HG03066 (cell line): Measurements from ENCODE around the gene ZNF428.
"Not testable (repeated sequence)": the region's sequence is repeated elsewhere in the genome, so short reads cannot be mapped to it uniquely, and the experiment has no call there.

Source experiments
- ATAC-seq: cut with Tn5 transposase; IDR thresholded peaks from one replicate; pipeline ENCODE4 v1.9.1; 2021; ENCODE audit warnings: low read depth; ENCODE audit not compliant: unreplicated experiment

ZNF428 gene

DNA sequence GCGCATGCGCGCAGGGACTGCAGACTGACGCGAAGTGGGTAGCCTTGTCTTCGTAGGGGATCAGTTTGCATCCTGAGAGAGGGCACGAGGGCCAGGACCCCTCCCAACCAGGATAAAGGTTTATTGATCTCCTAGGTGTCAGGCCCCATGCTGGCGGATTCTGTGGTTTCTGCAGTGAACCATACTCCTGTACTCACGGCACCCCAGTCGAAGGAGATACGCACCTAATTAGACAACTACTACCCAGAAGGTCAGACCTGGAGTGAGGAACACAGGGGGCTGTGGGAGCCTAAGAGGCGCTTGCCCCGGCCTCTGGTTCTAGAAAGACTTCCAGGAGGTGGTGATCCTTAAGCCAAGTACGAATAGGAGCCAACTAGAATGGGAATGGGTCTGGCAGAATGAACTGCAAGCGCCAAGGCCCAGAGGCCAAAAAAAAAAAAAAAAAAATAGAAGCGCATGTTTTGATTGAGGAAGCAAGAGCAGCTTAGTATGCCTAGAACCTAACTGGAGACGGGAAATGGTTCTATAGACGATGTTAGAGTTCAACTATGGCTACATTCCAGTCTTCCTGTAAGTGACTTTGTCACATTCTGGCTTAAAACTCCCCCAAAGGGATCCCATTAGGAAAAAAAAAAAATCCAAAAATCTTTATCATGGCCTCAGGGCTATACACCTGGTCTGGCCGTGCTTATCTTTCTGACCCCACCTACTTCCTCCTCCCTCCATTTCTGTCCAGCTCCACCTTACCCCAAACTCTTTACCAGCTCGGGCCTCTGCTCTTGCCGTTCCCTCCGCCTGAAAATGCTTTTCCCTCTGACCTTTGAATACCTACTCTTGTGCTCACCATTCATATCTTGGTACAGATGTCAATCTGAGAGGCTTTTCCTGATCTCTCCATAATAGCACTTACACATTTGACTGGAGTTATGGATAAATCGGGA is 902 bp upstream of the ZNF428 start:
- no peak for ATAC-seq

DNA sequence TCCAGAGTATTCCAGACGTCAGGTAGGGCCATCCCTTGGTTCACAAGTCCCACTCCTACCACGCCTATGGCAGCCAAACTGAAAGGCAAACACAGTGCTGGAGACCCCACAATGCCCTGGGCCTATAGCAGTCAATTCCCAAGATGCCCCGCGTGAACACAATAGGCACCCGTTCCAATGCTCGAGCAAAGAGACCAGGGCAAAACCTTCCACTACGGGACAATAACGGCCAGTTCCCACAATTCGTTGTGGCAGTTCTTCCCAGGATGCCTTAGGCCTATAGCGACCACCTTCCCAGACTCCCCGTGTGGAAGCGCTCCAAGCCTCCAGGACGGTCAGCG is 538 bp downstream of the ZNF428 start:
- ATAC-seq, result peak; percentile 29

DNA sequence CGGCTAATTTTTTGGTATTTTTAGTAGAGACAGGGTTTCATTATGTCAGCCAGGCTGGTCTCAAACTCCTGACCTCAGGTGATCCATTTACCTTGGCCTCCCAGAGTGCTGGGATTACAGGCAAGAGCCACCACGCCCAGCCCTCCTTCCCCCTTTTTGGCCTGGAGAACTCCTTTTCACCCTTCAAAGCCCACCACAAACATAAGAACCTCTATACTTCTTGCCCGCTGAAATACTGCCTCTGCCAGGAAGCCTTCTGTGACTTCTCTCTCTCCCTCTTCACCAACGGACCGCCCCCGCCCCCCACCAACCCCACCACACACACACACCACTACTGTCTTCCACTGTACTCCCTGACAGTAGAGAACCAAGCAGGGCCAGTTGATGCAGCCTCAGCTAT is 2.5 kb downstream of the ZNF428 start:
- ATAC-seq, result no peak

DNA sequence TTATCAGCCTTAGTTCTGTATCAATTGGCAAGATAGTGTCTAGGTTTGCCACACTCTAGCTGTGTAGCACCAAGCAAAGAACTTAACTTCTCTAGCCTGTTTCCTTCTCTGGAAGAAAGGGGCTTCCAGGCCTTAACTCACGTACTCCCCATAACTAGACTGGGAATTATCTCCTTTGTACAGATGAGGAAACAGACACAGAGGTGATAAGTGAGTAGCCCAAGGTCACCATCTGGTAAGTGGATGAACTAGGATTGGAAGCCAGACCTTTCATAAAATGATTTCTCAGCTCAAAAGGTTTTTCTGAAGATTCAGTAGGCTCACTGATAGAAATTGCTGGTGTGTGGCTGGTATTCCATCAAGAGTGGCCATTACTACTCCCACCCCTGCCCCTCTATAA is 3.1 kb downstream of the ZNF428 start:
- no peak for ATAC-seq

DNA sequence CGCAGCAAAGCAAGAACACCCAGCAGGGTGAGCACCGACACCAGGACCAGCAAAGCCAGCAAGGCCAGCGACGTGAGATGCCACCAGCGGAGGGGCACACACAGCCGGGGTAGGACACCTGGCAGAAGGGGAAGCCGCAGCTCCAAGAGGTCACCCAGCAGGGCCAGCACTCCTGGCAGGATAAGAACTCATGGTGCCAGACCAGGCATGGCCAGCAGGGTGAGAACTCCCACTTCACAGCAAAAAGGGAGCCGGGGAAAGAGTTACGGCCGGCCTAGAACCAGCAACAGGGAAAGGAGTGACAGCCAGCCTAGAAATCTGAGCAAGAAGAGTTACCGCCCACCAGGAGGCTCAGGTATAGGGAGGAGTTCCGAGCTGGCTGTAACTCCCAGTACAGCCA is 7.1 kb downstream of the ZNF428 start:
- ATAC-seq, result no peak

DNA sequence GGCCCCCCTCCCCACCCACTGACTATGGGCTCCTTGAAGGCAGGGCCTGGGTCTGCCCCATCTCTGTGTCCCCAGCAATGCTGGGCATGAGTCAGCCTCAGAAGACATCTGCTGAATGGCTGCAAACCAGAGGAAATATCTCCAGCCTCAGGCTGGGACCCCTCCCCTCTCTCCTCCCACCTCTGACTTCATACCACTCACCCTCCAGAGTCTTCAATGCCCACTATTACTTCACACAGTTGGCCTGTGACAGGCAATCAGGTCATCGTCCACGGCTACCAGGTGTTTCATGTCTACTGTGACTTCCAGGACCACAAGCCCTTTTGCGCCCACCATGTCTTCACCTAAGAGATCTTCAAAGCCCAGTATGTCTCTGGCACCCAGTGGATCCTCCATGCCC is 7.6 kb downstream of the ZNF428 start, which contains the start of gene SRRM5:
Gene SRRM5 (plus strand): TSS at position 301 of the 400 bp plus-strand sequence. CDS start 34 bp downstream, at position 335.
- no peak for ATAC-seq

DNA sequence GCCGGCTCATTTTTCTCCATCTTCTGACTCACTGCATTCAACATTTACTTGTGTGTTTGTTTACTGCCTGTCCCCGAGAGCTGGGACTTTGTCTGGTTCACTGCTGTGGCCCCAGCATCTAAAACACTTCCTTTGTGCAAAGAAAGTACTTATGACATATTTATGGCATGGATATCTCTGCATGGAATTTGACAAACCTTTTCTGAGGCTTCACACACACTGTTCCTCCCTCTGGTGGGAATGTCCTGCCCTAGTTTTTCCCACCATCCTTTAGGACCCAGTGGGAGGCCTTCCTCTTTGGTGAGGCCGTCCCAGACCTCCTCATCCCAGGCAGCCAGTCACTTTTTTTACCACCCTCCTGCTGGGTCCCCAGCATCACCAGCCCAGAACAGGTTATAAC is 8.9 kb downstream of the ZNF428 start:
- no peak for ATAC-seq

DNA sequence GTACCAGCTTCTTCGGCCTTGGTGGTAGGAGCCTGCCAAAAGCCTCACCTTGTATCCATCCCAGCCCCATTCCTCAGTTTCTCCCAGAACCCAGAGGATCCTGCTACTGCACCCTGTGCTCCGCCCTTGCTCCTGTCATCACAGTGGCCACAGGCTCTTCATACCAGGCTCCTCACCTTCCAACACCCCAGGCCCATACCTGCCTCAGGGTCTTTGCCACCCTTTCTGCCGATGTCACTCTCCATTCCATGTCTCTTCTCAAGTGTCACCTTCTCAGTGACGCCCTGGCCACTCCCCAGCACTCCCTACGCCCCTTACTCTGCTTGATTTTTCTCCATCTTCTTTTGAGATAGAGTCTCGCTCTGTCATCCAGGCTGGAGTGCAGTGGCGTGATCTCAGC is 9.6 kb downstream of the ZNF428 start:
- ATAC-seq, result no peak

DNA sequence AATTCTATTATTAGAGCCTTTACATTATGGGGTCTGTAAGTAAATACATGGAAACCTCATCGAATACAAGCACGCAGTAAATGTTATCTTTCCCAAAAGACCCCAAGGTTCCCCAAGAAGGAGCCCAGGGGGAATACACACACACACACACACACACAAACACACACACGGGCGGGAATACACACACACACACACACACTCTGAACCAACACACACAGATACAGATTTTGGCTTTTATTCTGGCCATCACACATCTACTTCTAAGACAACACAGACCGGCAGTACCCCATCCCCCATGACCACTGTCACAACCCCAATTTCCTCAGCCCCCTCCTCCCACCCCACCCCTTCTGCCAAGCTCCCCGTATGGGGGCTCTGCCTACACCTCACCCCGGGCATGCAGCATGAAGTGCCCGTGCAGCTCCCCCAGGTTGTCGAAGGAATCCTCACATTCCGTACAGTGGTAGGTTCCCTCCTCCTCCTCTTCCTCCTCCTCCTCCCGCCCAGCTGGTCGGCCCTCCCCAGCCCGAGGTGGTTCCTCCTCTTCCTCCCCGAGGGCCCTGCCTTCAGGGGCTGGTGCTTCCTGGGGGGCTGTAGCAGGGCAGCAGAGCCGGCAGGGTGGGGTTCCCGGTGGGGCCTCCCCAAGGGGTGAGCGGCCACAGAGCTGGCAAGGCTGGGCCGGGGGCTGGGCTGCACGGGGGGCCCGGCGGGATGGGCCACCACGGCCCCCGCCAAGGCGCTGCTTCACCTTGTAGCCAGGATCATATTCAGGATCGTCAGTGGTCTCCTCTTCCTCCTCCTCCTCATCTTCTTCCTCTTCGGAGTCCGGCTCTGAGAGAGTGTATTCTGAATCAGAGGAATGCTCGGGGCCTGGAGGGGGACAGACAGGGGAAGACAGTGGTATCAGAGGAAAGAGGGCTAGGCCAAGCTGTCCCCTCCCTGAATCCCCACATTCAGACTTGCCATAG is 11.9 kb downstream of the ZNF428 start:
- no peak for ATAC-seq

DNA sequence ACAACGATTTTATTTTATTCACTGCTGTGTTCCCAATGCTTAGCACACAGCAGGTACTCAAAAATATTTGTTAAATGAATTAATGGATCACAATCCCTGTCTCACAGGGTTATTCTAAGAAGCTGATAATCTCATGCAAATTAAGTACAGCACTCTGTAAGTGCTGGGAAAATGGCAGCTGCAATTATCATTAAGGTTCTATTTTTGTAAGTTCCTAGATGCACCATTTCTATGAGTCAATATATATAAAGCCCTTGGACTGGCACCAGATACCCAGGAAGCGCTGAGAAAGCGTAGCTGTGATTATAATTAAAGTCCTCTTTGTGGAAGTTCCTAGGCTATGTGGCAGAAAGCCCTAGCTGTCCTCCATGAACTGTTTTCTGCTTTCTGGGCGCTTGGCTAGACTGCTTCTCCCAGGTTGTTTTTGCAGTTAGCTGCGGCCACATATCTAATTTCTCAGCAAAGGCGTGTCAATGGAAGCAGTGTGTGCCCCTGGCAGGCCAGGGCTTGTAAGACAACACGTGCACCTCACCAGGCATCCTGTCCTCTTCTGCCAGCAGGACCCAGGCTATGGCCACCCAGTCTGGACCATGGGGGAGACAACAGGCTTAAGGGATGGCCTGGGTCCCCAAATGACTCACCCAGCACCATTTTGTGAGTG is 12.7 kb downstream of the ZNF428 start:
- no peak for ATAC-seq

DNA sequence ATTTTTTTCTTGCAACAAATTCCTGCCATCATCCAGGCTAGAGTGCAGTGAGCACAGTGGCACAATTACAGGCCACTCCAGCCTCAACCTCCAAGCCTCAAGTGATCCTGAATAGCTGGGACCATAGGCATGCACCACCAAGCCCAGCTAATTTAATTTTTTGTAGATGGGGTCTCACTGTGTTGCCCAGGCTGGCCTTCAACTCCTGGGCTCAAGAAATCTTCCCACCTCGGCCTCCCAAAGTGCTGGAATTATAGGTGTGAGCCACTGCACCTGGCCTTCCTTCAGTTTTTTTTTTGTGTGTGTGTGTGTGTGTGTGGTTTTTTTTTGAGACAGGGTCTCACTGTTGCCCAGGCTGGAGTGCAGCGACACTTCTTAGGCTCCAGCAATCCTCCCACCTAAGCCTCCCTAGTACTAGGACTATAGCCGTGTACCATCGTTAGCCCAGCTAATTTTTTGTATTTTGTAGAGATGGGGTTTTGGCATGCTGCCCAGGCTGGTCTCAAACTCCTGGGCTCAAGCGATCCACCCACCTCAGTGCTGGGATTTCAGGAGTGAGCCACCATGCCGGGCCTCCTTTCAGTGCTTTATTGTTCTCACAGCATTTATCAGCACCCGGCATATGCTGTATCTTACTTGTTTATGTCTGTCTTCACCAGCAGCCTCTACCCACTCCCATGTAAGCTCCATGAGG is 13.4 kb downstream of the ZNF428 start:
- no peak for ATAC-seq

DNA sequence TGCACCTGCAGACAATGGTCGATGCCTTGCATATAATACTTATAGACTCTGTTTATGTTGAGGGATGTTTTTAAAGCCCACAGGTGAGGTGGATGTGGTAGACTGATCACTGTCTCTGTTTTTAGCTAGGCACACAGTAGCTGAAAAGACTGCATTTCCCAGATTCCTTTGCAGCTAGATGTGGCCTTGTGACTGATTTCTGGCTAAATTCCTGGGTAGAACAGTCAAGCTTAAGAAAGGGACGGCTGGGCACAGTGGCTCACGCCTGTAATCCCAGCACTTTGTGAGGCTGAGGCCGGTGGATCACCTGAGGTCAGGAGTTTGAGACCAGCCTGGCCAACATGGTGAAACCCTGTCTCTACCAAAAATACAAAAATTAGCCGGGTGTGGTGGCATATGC is 19.1 kb downstream of the ZNF428 start:
- not testable (repeated sequence) for ATAC-seq

DNA sequence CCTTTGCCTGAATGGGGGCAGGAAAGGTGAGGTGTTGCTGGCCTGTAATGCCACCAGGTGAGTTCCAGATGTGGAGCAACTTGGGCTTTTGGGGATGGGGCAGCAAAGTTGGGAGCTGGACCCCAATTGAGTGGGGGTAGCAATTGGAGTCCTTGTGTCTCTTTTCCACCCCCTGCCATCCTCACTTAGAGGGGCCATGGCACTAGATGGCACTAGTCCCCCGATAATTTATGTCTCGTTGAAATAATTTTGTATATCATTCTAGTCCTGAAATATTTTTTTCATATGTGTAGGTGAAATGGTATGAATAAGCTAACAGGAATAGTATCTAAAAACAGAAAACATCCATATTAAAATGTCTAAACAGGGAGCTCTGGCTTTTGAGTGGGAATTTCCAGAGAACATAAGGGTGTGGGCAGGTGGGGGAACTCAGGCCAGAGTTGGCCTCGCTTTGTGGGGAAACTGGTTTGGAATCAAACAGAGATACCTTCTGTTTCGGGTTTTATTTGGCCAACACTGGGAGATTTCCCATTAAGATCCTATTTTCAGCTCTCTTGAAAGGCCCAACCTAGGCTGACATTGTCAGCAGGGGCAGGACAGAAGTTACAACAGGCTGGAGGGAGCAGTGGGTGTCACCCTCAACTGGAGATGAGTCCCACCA is 19.7 kb downstream of the ZNF428 start:
- ATAC-seq, result no peak

DNA sequence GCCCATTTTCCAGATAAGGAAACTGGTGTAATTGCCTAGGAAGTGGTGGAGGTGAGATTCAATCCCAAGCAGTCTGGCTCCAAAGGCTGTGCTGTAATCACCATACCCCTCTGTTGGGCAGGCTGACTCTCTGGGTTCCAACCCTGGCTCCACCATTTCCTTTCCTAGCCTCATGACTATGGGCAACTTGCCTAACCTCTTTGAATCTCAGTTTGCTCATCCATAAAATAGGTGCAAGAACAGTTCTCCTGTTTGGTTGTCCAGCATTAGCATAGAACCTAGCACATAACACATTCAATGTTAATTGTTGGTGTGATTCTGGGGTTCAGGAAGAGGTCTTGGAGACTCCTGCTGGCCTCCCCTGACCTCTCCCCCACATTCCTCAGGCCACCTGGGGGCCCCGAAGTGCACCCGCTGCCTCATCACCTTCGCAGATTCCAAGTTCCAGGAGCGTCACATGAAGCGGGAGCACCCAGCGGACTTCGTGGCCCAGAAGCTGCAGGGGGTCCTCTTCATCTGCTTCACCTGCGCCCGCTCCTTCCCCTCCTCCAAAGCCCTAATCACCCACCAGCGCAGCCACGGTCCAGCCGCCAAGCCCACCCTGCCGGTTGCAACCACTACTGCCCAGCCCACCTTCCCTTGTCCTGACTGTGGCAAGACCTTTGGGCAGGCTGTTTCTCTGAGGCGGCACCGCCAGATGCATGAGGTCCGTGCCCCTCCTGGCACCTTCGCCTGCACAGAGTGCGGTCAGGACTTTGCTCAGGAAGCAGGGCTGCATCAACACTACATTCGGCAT is 20.8 kb downstream of the ZNF428 start:
- no peak for ATAC-seq

DNA sequence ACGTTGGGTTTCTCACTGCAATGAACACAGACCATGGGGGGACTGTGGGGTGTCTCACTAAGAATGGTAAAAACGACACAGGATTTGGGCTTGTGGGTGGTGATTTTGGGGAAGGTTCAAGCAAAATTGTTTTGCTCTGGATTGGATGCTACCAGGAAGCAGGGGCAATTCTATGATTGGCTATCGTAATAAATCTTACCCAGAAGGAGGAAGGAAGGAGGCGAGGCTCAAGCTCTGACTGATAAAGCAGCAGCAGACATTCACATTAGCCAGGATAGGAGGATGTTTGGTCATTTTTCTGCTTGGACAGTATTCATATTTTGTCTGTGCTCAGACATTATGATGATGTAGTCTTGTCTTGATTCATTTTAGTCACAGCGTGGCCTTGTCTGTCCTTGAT is 21.6 kb downstream of the ZNF428 start:
- ATAC-seq, result no peak

DNA sequence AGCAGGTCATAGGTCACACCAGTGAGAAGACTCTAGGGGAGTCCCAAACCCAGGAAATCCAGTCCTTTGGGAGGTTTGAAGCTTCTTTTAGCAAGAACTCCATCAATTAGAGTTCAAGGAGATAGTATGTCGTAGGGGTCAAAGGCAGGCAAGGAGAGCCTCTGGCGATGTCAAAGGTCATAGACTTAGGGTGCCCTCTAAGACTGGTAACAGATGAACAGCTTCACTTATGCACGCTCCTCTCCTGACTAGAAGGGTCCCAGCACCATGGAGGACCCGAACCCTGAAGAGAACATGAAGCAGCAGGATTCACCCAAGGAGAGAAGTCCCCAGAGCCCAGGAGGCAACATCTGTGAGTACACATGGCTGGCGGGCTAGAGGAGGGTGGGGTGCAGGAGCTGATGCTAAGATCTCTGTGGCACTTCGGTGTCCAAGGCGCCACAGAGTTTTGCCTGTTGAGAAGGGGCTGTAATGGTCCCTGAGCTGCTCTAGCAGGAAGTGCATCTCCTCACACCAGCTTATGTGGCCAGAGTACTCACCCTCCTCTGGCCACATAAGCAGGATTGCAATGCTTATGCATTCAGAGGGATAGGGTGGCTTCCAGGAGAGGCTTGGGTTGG is 22.5 kb downstream of the ZNF428 start:
- ATAC-seq, result no peak

DNA sequence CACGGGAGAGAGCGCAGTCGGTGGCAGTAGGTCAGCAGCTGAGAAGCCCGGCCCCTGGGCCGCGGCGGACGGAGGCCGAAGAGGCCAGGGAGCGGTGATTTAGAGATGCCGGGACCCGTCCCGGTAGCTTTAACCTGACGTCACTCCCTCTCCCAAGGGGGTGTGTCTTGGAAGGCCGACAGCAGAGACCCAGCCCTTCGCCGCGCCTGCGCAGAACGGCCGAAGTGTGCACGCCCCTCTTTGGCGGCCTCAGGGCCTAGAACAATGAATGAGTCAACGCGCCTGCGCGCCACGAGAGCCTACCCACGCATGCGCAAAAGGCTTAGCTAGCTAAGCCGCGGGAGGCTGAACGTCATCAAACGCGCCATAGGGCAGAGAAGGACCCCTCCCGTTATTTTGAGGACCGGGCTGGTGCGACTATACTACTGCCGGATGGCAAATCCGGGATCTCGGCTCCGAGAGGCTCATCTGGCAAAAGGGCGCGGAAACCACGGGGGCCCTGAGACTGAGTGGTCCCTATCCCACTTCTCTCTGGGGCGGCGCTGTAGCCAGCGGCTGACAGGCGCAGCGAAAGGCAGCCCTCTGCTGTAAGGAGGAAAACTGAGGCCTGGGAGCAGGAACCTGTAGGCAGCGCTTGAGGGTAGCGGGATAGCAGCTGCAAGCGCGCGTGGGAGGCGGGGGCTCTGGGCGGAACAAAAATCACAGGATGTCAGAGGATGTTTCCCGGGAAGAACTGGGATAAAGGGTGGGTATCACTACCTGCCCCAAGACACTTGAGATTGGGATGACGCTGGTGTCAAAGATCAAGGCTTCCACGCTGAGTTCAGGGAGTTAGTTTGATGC is 23.2 kb downstream of the ZNF428 start, which contains the start of the genes IRGQ and ZNF576:
Gene IRGQ (minus strand): TSS at position 136 of the 843 bp plus-strand sequence. CDS start 796 bp downstream, outside the sequence.
Gene ZNF576 (plus strand): TSS at position 597 of the 843 bp plus-strand sequence. CDS start 514 bp downstream, outside the sequence.
- ATAC-seq, result peak; percentile 80
